ENCODE data around the gene HIC2.

HIC2 gene

GRCh38 chr22:21446827-21447690 lies 29.9 kb downstream of the HIC2 start:
- Histone ChIP-seq H3K4me2 (ENCODE audit: low read depth, low read length, poor library complexity, severe bottlenecking) (no peak overlapping the region), H3K9ac (ENCODE audit: low read length) (no peak overlapping the region), H3K27me3 (ENCODE audit: low read length) (no peaks in the 10 kb centered on the region), H3K9me3 (ENCODE audit: insufficient read depth, low read length) (no peaks in the 10 kb centered on the region), H4K20me1 (ENCODE audit: low read depth, low read length) (no peaks in the 10 kb centered on the region), H3K4me3 (ENCODE audit: insufficient read depth, low read length, poor library complexity, severe bottlenecking) (no peak overlapping the region), H3F3A (ENCODE audit: insufficient read depth) (no peaks in the 10 kb centered on the region), H2AFZ (ENCODE audit: low read depth, low read length, severe bottlenecking) (no peak overlapping the region), H3K36me3 (ENCODE audit: low read length) (no peaks in the 10 kb centered on the region), H3K27ac (ENCODE audit: low read depth, low read length) (no peak overlapping the region), H3K79me2 (ENCODE audit: insufficient read depth, low read length) (no peaks in the 10 kb centered on the region), H3K9me2 (replicated peaks; ENCODE audit: insufficient read depth, low read length) (no peaks in the 10 kb centered on the region)
- TF ChIP-seq CTCF (IDR thresholded peaks at IDR 0.05; ENCODE audit: insufficient read depth, low read length, poor library complexity, severe bottlenecking) (no peak), EZH2phosphoT487 (conservative IDR thresholded peaks at IDR 0.05; ENCODE audit: low read length) (no peak)

GRCh38 chr22:21447694-21448402 lies 30.7 kb downstream of the HIC2 start:
- no peaks in the 10 kb centered on the region for H3K36me3 ChIP-seq (ENCODE audit: low read length)
- no peak overlapping the region for H3K4me3 ChIP-seq (ENCODE audit: insufficient read depth, low read length, poor library complexity, severe bottlenecking)
- no peak overlapping the region for H2AFZ ChIP-seq (ENCODE audit: low read depth, low read length, severe bottlenecking)
- H3K4me2 ChIP-seq (ENCODE audit: low read depth, low read length, poor library complexity, severe bottlenecking) = no peak overlapping the region
- H3K9me3 ChIP-seq (ENCODE audit: insufficient read depth, low read length) = no peaks in the 10 kb centered on the region
- no peak overlapping the region for H3K27ac ChIP-seq (ENCODE audit: low read depth, low read length)
- TF ChIP-seq EZH2phosphoT487 (conservative IDR thresholded peaks at IDR 0.05; ENCODE audit: low read length) (no peak), CTCF (IDR thresholded peaks at IDR 0.05; ENCODE audit: insufficient read depth, low read length, poor library complexity, severe bottlenecking) (no peak)
- no peaks in the 10 kb centered on the region for H3K27me3 ChIP-seq (ENCODE audit: low read length)
- no peak overlapping the region for H3K9ac ChIP-seq (ENCODE audit: low read length)
- no peaks in the 10 kb centered on the region for H3F3A ChIP-seq (ENCODE audit: insufficient read depth)
- no peaks in the 10 kb centered on the region for H3K9me2 ChIP-seq (replicated peaks; ENCODE audit: insufficient read depth, low read length)
- H4K20me1 ChIP-seq (ENCODE audit: low read depth, low read length) = no peaks in the 10 kb centered on the region
- H3K79me2 ChIP-seq (ENCODE audit: insufficient read depth, low read length) = no peaks in the 10 kb centered on the region

GRCh38 chr22:21448627-21449416 lies 31.7 kb downstream of the HIC2 start:
- no peak for TF ChIP-seq CTCF (IDR thresholded peaks at IDR 0.05; ENCODE audit: insufficient read depth, low read length, poor library complexity, severe bottlenecking)
- TF ChIP-seq EZH2phosphoT487 (conservative IDR thresholded peaks at IDR 0.05; ENCODE audit: low read length) = no peak
- Histone ChIP-seq H3K9me2 (replicated peaks; ENCODE audit: insufficient read depth, low read length) (no peaks in the 10 kb centered on the region), H3K4me3 (ENCODE audit: insufficient read depth, low read length, poor library complexity, severe bottlenecking) (no peak overlapping the region), H3F3A (ENCODE audit: insufficient read depth) (no peaks in the 10 kb centered on the region), H3K9ac (ENCODE audit: low read length) (no peak overlapping the region), H3K9me3 (ENCODE audit: insufficient read depth, low read length) (no peaks in the 10 kb centered on the region), H2AFZ (ENCODE audit: low read depth, low read length, severe bottlenecking) (no peak overlapping the region), H3K79me2 (ENCODE audit: insufficient read depth, low read length) (no peaks in the 10 kb centered on the region), H3K27ac (ENCODE audit: low read depth, low read length) (no peak overlapping the region), H3K4me2 (ENCODE audit: low read depth, low read length, poor library complexity, severe bottlenecking) (no peak overlapping the region), H4K20me1 (ENCODE audit: low read depth, low read length) (no peaks in the 10 kb centered on the region), H3K36me3 (ENCODE audit: low read length) (no peaks in the 10 kb centered on the region), H3K27me3 (ENCODE audit: low read length) (no peaks in the 10 kb centered on the region)

Data from SU-DHL-6 (cell line).